Fibroblast of lung (primary cell): ENCODE measurements around the gene ATP5F1D. TPM values are rescaled to one million over a fixed set of nuclear protein-coding genes. Genes with fewer than 3 reads are reported as not detected.

Source experiments
- DNase-seq, 2 donors: peaks; one replicate each; pipeline versions ENCODE4 v3.0.0 to v3.0.0-alpha.2; 2010; ENCODE audit warnings: low read depth in 2 of 2
- H2AFZ ChIP-seq: 2 replicates; pipeline ENCODE4 v1.5.1; 2012; ENCODE audit warnings: low read length, control low read depth, inconsistent platforms
- H3K27ac ChIP-seq: 2 replicates; pipeline ENCODE4 v1.5.1; 2011; ENCODE audit warnings: low read length, control low read depth; ENCODE audit not compliant: insufficient read depth
- H3K27me3 ChIP-seq: 2 replicates; pipeline ENCODE4 v1.5.1; 2011; ENCODE audit warnings: mild to moderate bottlenecking, low read length; ENCODE audit not compliant: control insufficient read depth, insufficient read depth
- H3K36me3 ChIP-seq: 2 replicates; pipeline ENCODE4 v1.5.1; 2011; ENCODE audit warnings: low read length; ENCODE audit not compliant: control insufficient read depth, insufficient read depth
- H3K4me1 ChIP-seq: 2 replicates; pipeline ENCODE4 v1.5.1; 2011; ENCODE audit warnings: low read length; ENCODE audit not compliant: control insufficient read depth, insufficient read depth; ENCODE audit errors: extremely low read depth
- H3K4me2 ChIP-seq: 2 replicates; pipeline ENCODE4 v1.5.1; 2011; ENCODE audit warnings: low read length, control low read depth; ENCODE audit not compliant: insufficient read depth; ENCODE audit errors: extremely low read depth
- H3K4me3 ChIP-seq, 4 experiments: fragments of 200-600 bp in 1 of 4; sonication (generic) in 1 of 4; replicated peaks in 1 of 4; 2 replicates each; pipeline ENCODE4 v1.5.1; 2011 to 2016; ENCODE audit warnings: low read length in 4 of 4, low read depth in 3 of 4, mild to moderate bottlenecking in 3 of 4, control low read depth in 2 of 4, inconsistent platforms in 1 of 4, mixed read lengths in 1 of 4; ENCODE audit not compliant: insufficient read depth in 1 of 4; ENCODE audit errors: control extremely low read depth in 1 of 4
- H3K79me2 ChIP-seq: 2 replicates; pipeline ENCODE4 v1.5.1; 2012; ENCODE audit warnings: mild to moderate bottlenecking, low read length, inconsistent platforms; ENCODE audit not compliant: control insufficient read depth, insufficient read depth
- H3K9ac ChIP-seq: 2 replicates; pipeline ENCODE4 v1.5.1; 2011; ENCODE audit warnings: mild to moderate bottlenecking, low read length, control low read depth; ENCODE audit not compliant: insufficient read depth
- H3K9me3 ChIP-seq: 2 replicates; pipeline ENCODE4 v1.5.1; 2012; ENCODE audit warnings: low read depth, low read length; ENCODE audit not compliant: control insufficient read depth, insufficient read depth
- H4K20me1 ChIP-seq: 2 replicates; pipeline ENCODE4 v1.5.1; 2011; ENCODE audit warnings: low read length; ENCODE audit not compliant: control insufficient read depth, insufficient read depth; ENCODE audit errors: extremely low read depth
- CTCF ChIP-seq, 2 donors: IDR thresholded peaks in 1 of 2; conservative IDR thresholded peaks in 1 of 2; 1 replicate in 1 of 2; 2 replicates in 1 of 2; pipeline ENCODE4 v1.5.1; 2011 to 2012; ENCODE audit warnings: low read length in 2 of 2, control low read depth in 1 of 2, inconsistent platforms in 1 of 2, low read depth in 1 of 2, mild to moderate bottlenecking in 1 of 2
- EZH2 ChIP-seq: IDR thresholded peaks from 2 replicates; pipeline ENCODE4 v1.5.1; 2012; ENCODE audit warnings: low read length, control low read depth, mild to moderate bottlenecking; ENCODE audit errors: missing control alignments
- polyA plus RNA-seq, 2 donors: library from polyadenylated mRNA; depleted of rRNA in 1 of 2; stranded (reverse) in 1 of 2; unstranded in 1 of 2; fragments of >200 nt; gene quantifications; 2 replicates each; pipeline ENCODE4 v1.2.1, GENCODE V29; 2011 to 2012; ENCODE audit warnings: missing spikeins in 1 of 2
- total RNA-seq: library from RNA; depleted of rRNA; stranded (reverse); fragments of >200 nt; gene quantifications from 2 replicates; pipeline ENCODE4 v1.2.1, GENCODE V29; 2014

The ATP5F1D gene
- total and polyA plus RNA-seq, 2 donors (not counting 1 experiment from before 2014, with no cell fraction given) = 20.5 to 53.8 TPM

GRCh38 chr19:1288833-1289685, 47.5 kb downstream of the ATP5F1D start:
- Histone ChIP-seq H3K79me2 (no peaks in the 10 kb centered on the region), H4K20me1 (no peaks in the 10 kb centered on the region), H3K36me3 (no peaks in the 10 kb centered on the region), H3K4me1 (no peaks in the 10 kb centered on the region), H3K9me3 (no peaks in the 10 kb centered on the region), H3K27me3 (peaks cover 28% of the 10 kb centered on the region), H3K4me3 (no peak overlapping the region), H3K9ac (no peak overlapping the region), H2AFZ (no peak overlapping the region), H3K4me2 (no peak overlapping the region), H3K27ac (no peak overlapping the region)
- TF ChIP-seq CTCF (conservative IDR thresholded peaks at IDR 0.05 in 1 of 2, IDR thresholded peaks at IDR 0.05 in 1 of 2; ENCODE audit: low read depth in 1 of 2, low read length in 2 of 2) = no peak
- no peak for TF ChIP-seq EZH2
- DNase-seq = no peak

GRCh38 chr19:1289686-1290025, 48.1 kb downstream of the ATP5F1D start:
- TF ChIP-seq CTCF (conservative IDR thresholded peaks at IDR 0.05 in 1 of 2, IDR thresholded peaks at IDR 0.05 in 1 of 2; ENCODE audit: low read depth in 1 of 2, low read length in 2 of 2) = no peak
- TF ChIP-seq EZH2 = no peak
- Histone ChIP-seq H3K27ac (no peak overlapping the region), H4K20me1 (no peaks in the 10 kb centered on the region), H3K79me2 (no peaks in the 10 kb centered on the region), H3K4me3 (no peak overlapping the region), H3K9ac (no peak overlapping the region), H2AFZ (no peak overlapping the region), H3K36me3 (no peaks in the 10 kb centered on the region), H3K4me2 (no peak overlapping the region), H3K4me1 (no peaks in the 10 kb centered on the region), H3K9me3 (no peaks in the 10 kb centered on the region), H3K27me3 (peaks cover 23% of the 10 kb centered on the region)
- DNase-seq = no peak

DNA sequence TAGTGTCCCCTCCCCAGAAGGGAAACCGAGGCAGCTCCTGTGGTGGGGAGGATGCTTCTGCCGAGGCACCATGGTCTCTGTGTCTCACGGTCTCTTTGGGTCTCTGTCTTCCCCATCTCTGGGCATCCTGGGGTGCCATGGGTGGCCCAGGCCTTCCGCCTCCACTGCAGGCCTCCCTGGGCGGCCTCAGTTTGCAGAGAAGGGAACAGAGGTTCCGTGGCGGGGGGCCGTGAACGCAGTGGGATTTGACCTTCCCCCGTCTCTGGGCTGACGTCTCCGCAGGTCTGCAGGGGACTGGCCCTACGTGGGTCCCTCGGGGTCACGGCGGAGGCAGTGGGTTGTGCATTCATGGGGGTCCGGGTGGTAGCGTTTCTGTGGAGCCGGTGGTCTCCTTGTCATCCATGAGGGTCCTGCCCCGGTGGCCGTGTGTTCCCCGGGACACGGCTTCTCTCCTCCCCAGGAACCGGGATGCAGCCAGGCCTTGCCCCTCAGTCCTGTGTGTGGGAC, 48.7 kb downstream of the ATP5F1D start:
- DNase-seq = no peak
- H3K79me2 ChIP-seq = no peaks in the 10 kb centered on the region
- H3K4me2 ChIP-seq = no peak overlapping the region
- H4K20me1 ChIP-seq = no peaks in the 10 kb centered on the region
- no peak overlapping the region for H3K9ac ChIP-seq
- H2AFZ ChIP-seq = no peak overlapping the region
- no peak overlapping the region for H3K27ac ChIP-seq
- H3K9me3 ChIP-seq = no peaks in the 10 kb centered on the region
- no peak overlapping the region for H3K4me3 ChIP-seq
- H3K4me1 ChIP-seq = no peaks in the 10 kb centered on the region
- H3K27me3 ChIP-seq = peaks cover 19% of the 10 kb centered on the region
- H3K36me3 ChIP-seq = no peaks in the 10 kb centered on the region
- TF ChIP-seq CTCF (conservative IDR thresholded peaks at IDR 0.05 in 1 of 2, IDR thresholded peaks at IDR 0.05 in 1 of 2; ENCODE audit: low read depth in 1 of 2, low read length in 2 of 2) (no peak), EZH2 (no peak)
